GM18867 (cell line): ENCODE results near the gene COX4I2.

Source experiments
- ATAC-seq: cut with Tn5 transposase; IDR thresholded peaks from one replicate; pipeline ENCODE4 v1.9.1; 2021; ENCODE audit warnings: mild to moderate bottlenecking, moderate library complexity; ENCODE audit not compliant: unreplicated experiment

The COX4I2 gene

GRCh38 chr20:31675828-31676608, 38.3 kb downstream of the COX4I2 start:
- peak; percentile 72 for ATAC-seq

GRCh38 chr20:31676609-31676989, 38.9 kb downstream of the COX4I2 start:
- ATAC-seq, result no peak

GRCh38 chr20:31677553-31678260, 40.0 kb downstream of the COX4I2 start:
- no peak for ATAC-seq

DNA sequence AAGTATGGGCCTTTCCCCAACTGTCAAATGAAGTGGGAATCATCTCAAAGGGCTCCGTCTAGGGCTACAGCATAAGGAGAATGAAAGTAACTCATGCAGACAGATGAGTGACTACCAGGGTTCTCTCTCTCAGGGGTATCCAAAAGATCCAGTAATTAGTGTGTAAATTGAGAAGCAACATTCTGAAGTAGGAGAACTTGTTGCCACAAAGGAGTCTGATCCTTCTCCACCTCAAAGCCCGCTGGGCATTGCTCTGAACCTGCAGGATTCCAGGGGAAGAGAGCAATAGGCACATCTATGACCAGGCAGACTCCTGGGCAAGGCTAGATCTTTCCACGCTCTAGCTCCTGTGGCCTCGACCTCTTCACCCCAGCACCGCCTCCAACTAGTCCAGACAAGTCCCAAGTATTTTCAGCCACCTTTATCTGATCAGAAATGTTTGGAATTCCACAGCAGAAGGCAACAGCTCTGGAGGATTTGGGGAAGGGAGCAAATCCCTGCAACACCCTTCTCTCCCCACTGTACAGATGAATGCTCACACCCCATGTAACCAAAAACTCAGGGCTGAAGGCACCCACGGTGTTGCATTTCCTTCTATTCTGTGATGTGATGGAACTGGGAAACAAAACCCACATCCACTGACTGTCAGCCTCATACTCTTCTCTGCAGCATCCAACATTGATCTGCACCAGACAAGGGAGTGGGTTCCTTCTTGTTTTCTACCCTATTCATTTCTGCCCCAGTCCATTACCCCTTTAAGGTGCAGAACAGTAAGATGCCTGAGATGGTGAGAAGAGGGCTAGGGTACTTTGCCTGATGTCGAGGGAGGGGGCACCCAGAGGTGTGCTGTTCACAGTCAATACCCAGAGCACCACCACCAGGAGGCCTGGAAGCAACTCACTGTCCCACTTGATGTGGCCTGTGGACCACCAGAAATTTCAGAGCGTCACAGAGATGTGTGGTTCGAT, 41.0 kb downstream of the COX4I2 start:
- no peak for ATAC-seq

DNA sequence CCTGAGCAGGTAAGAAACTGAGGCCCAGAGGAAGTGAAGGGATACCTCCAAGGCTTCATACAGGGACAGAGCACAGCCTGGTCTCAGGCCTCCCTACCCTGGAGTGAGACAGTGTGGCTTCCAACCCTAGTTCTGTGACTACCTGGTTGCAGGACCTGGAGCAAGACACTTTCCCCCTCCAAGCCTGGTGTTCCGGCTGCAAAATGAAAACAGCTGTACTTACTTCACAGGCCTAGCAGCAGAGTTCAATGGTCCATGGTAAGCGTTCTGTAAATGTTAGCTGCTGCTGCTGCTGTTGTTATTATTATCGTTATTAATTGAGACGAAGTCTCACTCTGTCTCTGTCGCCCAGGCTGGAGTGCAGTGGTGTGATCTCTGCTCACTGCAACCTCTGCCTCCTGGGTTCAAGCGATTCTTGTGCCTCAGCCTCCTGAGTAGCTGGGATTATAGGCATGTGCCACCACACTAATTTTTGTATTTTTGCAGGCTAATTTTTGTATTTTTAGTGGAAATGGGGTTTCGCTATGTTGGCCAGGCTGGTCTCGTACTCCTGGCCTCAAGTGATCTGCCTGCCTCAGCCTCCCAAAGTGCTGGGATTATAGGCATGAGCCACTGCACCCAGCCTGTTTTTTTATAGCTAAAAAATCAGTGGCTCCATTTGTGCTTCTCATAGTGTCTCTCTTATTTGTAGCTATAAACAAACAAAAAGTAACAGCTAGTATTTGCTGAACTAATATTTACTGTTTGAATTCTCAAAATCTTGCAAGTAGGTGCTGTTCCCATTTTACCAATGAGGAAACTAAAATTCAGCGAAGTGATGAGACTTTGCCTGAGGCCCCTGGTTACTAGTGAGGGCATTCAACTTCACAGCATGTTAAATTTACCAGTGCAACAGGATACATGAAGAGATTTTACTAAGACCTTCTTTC, 41.9 kb downstream of the COX4I2 start:
- ATAC-seq, result no peak

DNA sequence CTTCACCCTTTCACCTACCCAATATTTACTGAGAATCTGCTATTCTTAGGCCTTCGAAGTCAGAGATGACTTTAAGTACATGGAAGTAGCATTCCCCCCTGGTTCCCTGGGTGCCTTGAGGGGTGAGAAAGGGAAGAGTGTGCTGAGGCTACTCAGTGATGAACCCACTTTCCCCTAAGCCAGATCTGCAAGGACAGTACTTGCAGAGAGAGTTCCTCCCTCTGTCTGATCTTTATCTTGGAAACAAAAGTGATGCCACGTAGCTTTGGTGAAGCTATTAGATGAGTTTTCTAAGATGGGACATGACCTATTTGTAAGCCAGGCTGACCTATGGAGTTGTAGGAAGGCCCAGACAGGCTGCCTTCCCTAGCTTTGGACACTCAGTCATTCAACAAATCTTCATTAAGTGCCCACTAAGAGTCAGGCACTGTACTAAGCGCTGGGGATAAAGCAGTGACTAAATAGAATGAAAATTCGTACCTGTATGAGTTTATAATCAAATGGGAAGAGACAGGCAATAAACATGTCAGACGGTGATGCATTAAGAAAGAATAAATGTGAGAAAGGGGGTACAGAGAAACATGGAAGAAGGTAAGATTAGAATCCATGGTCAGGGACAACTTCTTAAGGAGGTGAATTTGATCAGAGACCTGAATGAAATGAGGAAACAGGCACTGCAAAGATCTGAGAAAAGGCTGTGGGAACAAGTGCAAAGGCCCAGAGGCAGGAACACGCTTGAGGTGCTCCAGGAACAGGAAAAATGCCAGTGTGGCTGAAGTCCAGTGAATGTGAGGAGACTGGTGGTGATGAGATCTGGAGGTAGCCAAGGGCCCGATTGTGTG, 42.8 kb downstream of the COX4I2 start:
- no peak for ATAC-seq

DNA sequence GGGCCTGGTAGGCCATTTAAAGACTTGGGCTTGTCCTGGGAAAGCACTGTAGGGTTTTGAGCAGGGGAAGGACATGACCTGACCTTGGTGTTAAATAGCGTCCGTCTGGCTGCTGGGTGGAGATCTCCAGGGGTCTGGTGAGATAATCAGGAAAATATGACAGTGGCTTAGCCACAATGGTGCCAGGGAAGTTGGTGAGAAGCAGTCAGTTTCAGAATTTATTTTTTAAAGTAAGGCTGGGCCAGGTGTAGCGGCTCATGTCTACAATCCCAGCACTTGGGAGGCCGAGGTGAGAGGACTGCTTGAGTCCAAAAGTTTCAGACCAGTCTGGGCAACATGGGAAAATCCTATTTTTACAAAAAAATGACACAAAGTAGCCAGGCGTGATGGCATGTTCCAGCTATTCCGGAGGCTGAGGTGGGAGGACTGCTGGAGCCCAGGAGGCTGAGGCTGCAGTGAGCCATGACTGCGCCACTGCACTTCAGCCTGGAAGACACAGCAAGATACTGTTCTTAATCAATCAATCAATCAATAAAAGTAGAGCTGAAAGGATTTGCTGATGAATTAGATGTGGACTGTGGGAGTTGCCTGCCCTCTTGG, 43.5 kb downstream of the COX4I2 start:
- no peak for ATAC-seq

- ATAC-seq, result no peak
These were observed 44.1 kb downstream of the COX4I2 start for GRCh38 chr20:31681769-31682168.

GRCh38 chr20:31682352-31682751, 44.6 kb downstream of the COX4I2 start:
- ATAC-seq, result no peak

DNA sequence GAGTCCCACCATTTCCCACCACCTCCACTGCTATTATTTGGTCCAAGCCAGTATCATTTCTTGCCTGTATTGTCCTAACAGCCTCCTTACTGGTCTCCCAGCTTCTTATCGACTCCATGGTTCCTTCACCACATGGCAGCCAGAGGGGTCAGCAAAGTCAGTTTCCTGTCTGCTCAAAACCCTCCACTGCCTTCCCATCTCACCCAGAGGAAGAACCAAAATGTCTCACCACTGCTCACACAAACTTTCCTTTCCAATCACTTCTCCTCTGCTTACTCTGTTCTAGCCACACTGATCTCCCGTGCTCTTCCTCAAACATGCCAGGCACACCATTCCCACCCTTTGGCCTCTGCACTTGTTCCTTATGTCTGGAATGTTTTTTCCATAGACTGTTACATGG, 45.2 kb downstream of the COX4I2 start:
- ATAC-seq, result no peak

DNA sequence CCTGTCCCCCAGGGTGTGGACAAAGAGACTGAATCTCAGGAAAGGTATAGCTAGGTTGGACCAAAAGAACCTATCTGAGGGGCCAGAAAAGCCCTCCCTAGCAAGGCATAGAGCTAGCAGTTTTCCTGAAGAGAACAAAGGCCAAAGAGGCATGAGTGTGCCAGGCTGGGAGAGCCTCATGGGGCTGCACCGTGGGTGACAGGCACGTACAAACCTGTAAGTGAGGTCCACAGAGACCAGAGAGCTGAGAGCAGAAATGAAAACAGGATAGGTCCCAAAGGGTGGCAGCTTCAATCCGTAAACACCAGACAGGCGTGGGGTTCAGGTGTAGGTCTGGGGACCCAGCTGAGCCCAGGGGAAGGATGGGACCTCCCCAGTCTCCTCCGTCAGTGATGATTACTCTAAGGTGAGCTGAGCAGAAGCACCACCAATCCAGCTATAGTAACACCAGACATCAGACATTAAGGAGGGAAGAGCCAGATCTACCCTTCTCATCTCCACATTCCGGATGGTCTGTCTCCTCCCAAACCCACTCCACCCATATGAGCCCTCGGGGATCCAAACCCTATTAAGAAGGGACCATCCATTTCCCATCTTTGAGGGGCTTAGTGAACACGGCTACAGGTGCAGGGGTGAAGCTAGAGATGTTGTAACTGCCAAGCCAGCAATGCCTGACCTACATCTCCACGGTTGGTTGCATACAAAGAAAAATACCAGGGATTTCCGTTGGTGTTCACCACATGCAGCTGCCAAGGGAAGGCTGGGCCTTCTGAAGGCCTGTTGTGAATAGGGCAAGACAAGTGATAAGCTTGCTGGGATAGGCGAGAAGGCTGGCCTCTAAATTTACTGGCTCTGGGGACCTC, 46.7 kb downstream of the COX4I2 start:
- ATAC-seq, result no peak

DNA sequence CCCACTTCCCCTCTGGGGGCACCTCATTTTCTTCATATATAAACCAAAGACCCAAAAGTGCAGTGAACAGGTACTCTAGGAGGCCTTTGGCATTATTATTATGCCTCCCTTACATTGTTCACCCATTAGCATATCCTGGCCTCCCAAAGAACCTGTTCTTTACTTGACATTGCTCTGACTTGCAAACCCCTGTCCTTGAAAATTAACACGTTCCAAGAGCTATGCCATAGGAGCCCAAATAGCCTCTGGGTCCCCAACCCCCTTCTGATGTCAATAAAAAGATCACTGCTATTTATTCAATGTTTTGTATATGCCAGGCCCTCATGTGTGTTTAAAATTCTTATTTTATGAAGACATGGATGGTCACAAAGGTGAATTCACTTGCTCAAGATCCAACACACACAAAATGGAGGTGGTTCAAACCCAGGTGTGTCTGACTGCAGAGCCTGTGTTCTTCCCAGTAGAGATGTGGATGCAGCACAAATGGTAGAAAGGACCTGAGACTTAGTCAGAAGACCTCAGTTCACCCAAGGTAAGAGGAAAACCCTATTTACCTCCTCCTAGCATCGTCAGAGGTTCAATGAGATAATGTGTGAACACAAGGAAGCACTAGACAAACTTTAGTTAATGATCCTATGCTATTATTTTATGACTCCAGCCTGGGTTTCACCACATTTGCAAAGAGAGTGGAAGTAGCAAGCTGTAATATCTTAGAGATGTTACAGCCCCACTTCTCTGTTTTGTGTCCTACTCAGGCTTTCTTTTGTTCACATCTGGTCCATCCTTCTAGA, 48.3 kb downstream of the COX4I2 start:
- ATAC-seq, result no peak

DNA sequence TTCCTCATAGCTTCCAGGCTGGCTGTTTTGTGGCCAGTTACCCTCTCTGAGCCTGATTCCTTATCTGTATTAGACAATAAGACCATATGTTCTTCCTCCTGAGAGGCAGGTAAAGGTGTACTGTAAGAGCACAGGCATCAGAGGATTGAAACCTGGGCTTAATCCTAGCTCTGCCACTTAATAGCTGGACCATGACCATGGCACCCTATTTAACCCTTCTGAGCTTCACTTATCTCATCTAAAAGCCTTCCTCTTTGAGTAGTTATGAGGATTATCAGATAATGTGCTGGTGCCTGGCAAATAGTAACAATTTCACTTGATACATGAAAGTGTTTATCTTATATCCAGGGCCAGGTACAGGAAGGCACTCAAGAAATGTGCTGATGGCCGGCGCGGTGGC, 50.1 kb downstream of the COX4I2 start:
- no peak for ATAC-seq

- ATAC-seq, result no peak
These were observed 51.4 kb downstream of the COX4I2 start for GRCh38 chr20:31689141-31689540.

- ATAC-seq, result no peak
These were observed 52.5 kb downstream of the COX4I2 start for GRCh38 chr20:31690124-31690666.

DNA sequence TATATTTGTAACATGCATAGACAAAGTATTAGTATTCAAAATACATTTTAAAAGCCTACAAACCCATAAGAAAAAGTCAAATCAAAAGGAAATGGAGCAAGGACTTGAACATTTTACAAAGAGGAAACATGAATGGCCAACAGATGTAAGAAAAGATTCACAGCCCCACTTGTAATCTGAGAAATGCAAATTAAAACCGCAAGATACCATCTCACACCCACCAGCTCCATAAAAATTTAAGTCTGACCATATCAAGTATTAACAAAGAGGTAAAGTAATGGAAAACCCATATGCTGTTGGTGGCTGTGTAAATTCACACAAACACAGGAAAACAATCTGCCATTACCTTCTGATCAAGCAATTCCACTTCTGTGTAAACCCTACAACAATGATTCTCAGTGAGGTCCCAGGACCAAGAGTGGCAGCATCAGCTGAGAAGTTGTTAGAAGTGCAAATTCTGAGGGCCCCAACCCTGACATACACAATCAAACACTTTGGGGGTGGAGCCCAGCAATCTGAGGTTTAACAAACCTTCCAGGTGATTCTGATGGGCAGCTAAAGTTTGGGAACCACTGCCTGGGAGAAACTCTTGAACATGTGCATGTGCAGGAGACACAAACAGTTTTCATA, 54.0 kb downstream of the COX4I2 start:
- peak; percentile 68 for ATAC-seq
